ENCODE results near the gene EVPL. TPM values are rescaled to one million over a fixed set of nuclear protein-coding genes. Genes with fewer than 3 reads are reported as not detected.

The EVPL gene
- total RNA-seq, 3 donors from 2014 or later, result 1.6 to 8.0 (median 3.9) TPM

- intact Hi-C loops (cut with DNase I; ENCODE audit: low total_unique reads), result no loop called here
- Histone ChIP-seq H3K4me3 (no peak overlapping the region), H3K27ac (no peak overlapping the region), H3K36me3 (no peaks in the 10 kb centered on the region), H3K4me1 (peaks cover 0 to under 1% of the 10 kb centered on the region in 2 donors), H3K27me3 (no peaks in the 10 kb centered on the region), H3K9me3 (no peaks in the 10 kb centered on the region)
- no peak for TF ChIP-seq CTCF (IDR thresholded peaks at IDR 0.05)
- TF ChIP-seq POLR2AphosphoS5 (IDR thresholded peaks at IDR 0.05), result no peak
- DNase-seq (ENCODE audit: low spot score in 2 of 2), result no peak
These were observed 25.0 kb downstream of the EVPL start for GRCh38 chr17:76002100-76002499.

GRCh38 chr17:76000755-76001521 lies 26.2 kb downstream of the EVPL start, which contains the start of gene CDK3:
Gene CDK3 (plus strand): TSS chr17:76000855. CDS start chr17:76001426, 571 bp downstream.
- no peak for DNase-seq (ENCODE audit: low spot score in 2 of 2)
- no peak within 1 kb of the TSS for H3K27ac ChIP-seq
- no peak within 1 kb of the TSS for H3K4me3 ChIP-seq
- H3K36me3 ChIP-seq, result no peaks in the 10 kb centered on the region
- H3K9me3 ChIP-seq, result no peaks in the 10 kb centered on the region
- no peaks in the 10 kb centered on the region for H3K27me3 ChIP-seq
- peaks cover 0 to 3% of the 10 kb centered on the region in 2 donors for H3K4me1 ChIP-seq
- TF ChIP-seq POLR2A (IDR thresholded peaks at IDR 0.05) (no peak), CTCF (IDR thresholded peaks at IDR 0.05) (no peak), POLR2AphosphoS5 (IDR thresholded peaks at IDR 0.05) (no peak)
- intact Hi-C loops (cut with DNase I; ENCODE audit: low total_unique reads), result no loop called here

DNA sequence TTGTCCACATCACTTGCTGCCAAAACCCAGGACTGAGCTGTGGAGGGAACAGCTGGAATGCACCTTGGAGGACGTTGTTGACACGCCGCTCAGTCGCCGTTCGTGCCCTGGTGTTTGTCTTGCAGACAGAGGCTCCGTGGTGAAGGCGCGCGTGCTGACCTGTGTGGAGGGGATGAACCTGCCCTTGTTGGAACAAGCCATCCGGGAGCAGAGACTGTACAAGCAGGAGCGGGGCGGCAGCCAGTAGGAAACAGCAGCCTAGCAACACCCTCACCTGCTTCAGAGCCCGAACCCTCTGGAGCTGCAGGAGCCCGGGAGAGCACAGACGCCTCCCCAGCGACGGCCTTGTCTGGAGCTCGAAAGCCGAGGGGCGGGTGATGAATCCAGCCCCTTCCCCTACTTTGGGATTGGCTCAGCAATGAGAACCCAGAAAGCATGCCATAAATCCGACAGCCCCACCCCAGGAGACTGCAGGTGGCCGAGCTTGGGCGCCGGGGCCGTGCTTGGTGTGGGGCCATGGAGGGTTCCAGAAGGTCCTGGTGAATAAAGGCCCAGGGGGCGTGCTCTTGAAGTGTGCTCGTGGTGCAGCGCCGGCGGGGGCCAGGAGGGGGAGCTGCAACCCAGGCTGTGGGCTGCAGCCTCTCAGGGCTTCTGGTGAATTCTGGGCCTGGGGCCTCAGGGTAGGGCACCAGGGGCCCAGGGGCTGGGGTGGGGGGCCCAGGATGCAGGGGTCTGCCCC lies 26.9 kb downstream of the EVPL start:
- H3K36me3 ChIP-seq, result no peaks in the 10 kb centered on the region
- H3K9me3 ChIP-seq, result no peaks in the 10 kb centered on the region
- no peaks in the 10 kb centered on the region for H3K27me3 ChIP-seq
- no peak overlapping the region for H3K4me3 ChIP-seq
- H3K4me1 ChIP-seq, result peaks cover 0 to 3% of the 10 kb centered on the region in 2 donors
- no peak for DNase-seq (ENCODE audit: low spot score in 2 of 2)
- TF ChIP-seq CTCF (IDR thresholded peaks at IDR 0.05) (peak in 2 of 3 donors; percentile 31 to 40), POLR2A (IDR thresholded peaks at IDR 0.05) (no peak), POLR2AphosphoS5 (IDR thresholded peaks at IDR 0.05) (no peak)
- intact Hi-C loops (cut with DNase I; ENCODE audit: low total_unique reads), result no loop called here
- H3K27ac ChIP-seq, result no peak overlapping the region

GRCh38 chr17:75998327-75998795 lies 28.7 kb downstream of the EVPL start:
- no peak for TF ChIP-seq POLR2A (IDR thresholded peaks at IDR 0.05)
- TF ChIP-seq CTCF (IDR thresholded peaks at IDR 0.05), result no peak
- TF ChIP-seq POLR2AphosphoS5 (IDR thresholded peaks at IDR 0.05), result no peak
- no peak overlapping the region for H3K4me3 ChIP-seq
- H3K27me3 ChIP-seq, result no peaks in the 10 kb centered on the region
- peaks cover 0 to 3% of the 10 kb centered on the region in 2 donors for H3K4me1 ChIP-seq
- H3K36me3 ChIP-seq, result no peaks in the 10 kb centered on the region
- intact Hi-C loops (cut with DNase I; ENCODE audit: low total_unique reads), result loop anchor here (2.0 kb wide), 1 partner anchor 244 kb away; no protein-coding TSS in a partner anchor
- H3K9me3 ChIP-seq, result no peaks in the 10 kb centered on the region
- H3K27ac ChIP-seq, result no peak overlapping the region
- DNase-seq (ENCODE audit: low spot score in 2 of 2), result no peak
